ENCODE results near the gene TTC12. TPM values are rescaled to one million over a fixed set of nuclear protein-coding genes. Genes with fewer than 3 reads are reported as not detected.

TTC12 gene
- total and polyA plus RNA-seq, 2 of the 4 experiments (the other 2 are of a cell fraction), result 10.0 to 14.7 TPM

DNA sequence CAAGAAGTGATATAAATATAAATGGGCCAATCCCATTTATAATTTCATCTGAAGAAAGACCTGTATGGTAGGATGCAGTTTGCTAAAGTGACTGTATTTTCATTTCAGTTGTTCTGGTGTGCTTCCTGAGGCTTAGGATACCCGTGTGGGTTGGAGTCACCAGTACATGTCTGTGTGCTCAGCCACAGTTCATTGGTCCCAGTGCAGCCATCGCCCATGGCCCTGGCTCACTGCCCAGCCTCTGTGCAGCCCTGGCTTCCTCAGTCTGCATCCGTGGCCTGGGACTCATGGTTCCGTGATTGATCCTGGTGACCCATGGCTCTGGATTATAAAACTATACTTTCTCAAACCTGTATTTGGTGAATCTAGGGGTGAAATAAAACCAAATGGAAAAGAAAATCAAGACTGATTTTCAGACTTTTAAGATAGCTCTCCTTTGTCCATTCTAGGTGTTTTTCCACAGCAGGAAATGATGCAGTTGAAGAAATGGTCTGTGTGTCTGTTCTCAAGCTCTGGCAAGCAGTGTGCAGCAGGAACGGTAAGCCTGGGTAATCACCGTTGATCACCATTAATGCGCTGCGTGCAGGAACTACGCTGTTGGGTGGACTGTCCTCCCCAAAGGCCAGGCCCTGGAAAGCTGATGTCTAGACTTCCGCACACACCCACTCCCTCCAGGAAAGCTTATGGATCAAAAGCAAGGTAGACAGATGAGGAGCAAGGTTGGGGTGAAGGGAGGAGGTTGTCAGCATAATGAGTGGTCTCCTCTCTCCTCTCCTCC lies 27.2 kb downstream of the TTC12 start:
- no peak overlapping the region for H3K27ac ChIP-seq (ENCODE audit: insufficient read depth, low read length)
- H3K4ac ChIP-seq (ENCODE audit: low read depth, low read length), result no peak overlapping the region
- H3K9me1 ChIP-seq (ENCODE audit: insufficient read depth, low read length), result 0 out of 2 replicates have a peak, but pooled peaks cover 6% of the 10 kb centered on the region
- H3K23ac ChIP-seq (ENCODE audit: low read depth, low read length), result no peak overlapping the region
- dilution Hi-C loops (cut with HindIII; ENCODE audit: low sequenced_read_pairs, unreplicated experiment) (no loop called here), in situ Hi-C loops (cut with MboI; ENCODE audit: low sequenced_read_pairs) (no loop called here), intact Hi-C loops (cut with micrococcal nuclease) (loop anchor here (2.0 kb wide), 1 partner anchor 27 kb away; the partner anchor contains the start of gene TTC12)
- H2BK20ac ChIP-seq (ENCODE audit: low read depth, low read length), result no peak overlapping the region
- no peak overlapping the region for H2BK15ac ChIP-seq (ENCODE audit: low read depth, low read length)
- H2BK5ac ChIP-seq (ENCODE audit: low read depth, low read length, poor library complexity, severe bottlenecking), result no peak overlapping the region
- H4K8ac ChIP-seq (ENCODE audit: low read depth in 2 of 2, low read length in 2 of 2), result no peak overlapping the region
- no peak overlapping the region for H4K5ac ChIP-seq (ENCODE audit: low read depth, low read length)
- H2AK9ac ChIP-seq (replicated peaks; ENCODE audit: low read depth, low read length, poor library complexity), result no peak overlapping the region
- H3K9me3 ChIP-seq (ENCODE audit: control insufficient read depth, insufficient read depth, low read length), result no peaks in the 10 kb centered on the region
- BruUV-seq (replicated peaks), result no TSS peak
- no peak overlapping the region for H3K56ac ChIP-seq (ENCODE audit: extremely low read depth, insufficient read depth, low read length)
- no peak overlapping the region for H3K4me3 ChIP-seq (ENCODE audit: insufficient read depth, low read depth, low read length)
- no peak overlapping the region for H2AK5ac ChIP-seq (ENCODE audit: low read depth, low read length)
- DNase-seq, result no peak
- no peak overlapping the region for H2BK120ac ChIP-seq (ENCODE audit: low read depth, low read length)
- peaks cover 16% of the 10 kb centered on the region for H3K4me1 ChIP-seq (ENCODE audit: control insufficient read depth, insufficient read depth, low read length)
- H3K36me3 ChIP-seq (ENCODE audit: control insufficient read depth, insufficient read depth, low read length), result peaks cover 16% of the 10 kb centered on the region
- no peak overlapping the region for H4K91ac ChIP-seq (ENCODE audit: insufficient read depth, low read depth, low read length)
- no peak overlapping the region for H3K18ac ChIP-seq (ENCODE audit: low read depth, low read length)
- CTCF ChIA-PET, result no interaction called here
- no peaks in the 10 kb centered on the region for H4K20me1 ChIP-seq (ENCODE audit: insufficient read depth, low read length)
- no peak overlapping the region for H3K14ac ChIP-seq (replicated peaks; ENCODE audit: low read depth, low read length)
- H3K9ac ChIP-seq (ENCODE audit: low read depth, low read length), result no peak overlapping the region
- no peak overlapping the region for H2AFZ ChIP-seq (replicated peaks; ENCODE audit: low read length, poor library complexity)
- H3K4me2 ChIP-seq (ENCODE audit: low read depth, low read length), result no peak overlapping the region
- no peak for TF ChIP-seq MAFK (IDR thresholded peaks at IDR 0.05; ENCODE audit: low read depth, low read length)
- no peak for TF ChIP-seq SMC3 (IDR thresholded peaks at IDR 0.05; ENCODE audit: low read depth, low read length)
- TF ChIP-seq MAZ (IDR thresholded peaks at IDR 0.05; ENCODE audit: borderline replicate concordance, low read depth, low read length), result no peak
- TF ChIP-seq, protein P1, sequence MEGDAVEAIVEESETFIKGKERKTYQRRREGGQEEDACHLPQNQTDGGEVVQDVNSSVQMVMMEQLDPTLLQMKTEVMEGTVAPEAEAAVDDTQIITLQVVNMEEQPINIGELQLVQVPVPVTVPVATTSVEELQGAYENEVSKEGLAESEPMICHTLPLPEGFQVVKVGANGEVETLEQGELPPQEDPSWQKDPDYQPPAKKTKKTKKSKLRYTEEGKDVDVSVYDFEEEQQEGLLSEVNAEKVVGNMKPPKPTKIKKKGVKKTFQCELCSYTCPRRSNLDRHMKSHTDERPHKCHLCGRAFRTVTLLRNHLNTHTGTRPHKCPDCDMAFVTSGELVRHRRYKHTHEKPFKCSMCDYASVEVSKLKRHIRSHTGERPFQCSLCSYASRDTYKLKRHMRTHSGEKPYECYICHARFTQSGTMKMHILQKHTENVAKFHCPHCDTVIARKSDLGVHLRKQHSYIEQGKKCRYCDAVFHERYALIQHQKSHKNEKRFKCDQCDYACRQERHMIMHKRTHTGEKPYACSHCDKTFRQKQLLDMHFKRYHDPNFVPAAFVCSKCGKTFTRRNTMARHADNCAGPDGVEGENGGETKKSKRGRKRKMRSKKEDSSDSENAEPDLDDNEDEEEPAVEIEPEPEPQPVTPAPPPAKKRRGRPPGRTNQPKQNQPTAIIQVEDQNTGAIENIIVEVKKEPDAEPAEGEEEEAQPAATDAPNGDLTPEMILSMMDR (conservative IDR thresholded peaks at IDR 0.05; ENCODE audit: low read depth, low read length), result no peak
- TF ChIP-seq NFE2L2 (IDR thresholded peaks at IDR 0.05; ENCODE audit: low read depth, low read length), result no peak
- TF ChIP-seq RFX5 (IDR thresholded peaks at IDR 0.05; ENCODE audit: low read depth, low read length), result no peak
- TF ChIP-seq RAD21 (IDR thresholded peaks at IDR 0.05; ENCODE audit: low read length), result no peak
- no peak for TF ChIP-seq FOS (IDR thresholded peaks at IDR 0.05; ENCODE audit: low read depth, low read length)
- no peak for TF ChIP-seq POLR2A (IDR thresholded peaks at IDR 0.05; ENCODE audit: low read depth, low read length)
- TF ChIP-seq, protein P2, sequence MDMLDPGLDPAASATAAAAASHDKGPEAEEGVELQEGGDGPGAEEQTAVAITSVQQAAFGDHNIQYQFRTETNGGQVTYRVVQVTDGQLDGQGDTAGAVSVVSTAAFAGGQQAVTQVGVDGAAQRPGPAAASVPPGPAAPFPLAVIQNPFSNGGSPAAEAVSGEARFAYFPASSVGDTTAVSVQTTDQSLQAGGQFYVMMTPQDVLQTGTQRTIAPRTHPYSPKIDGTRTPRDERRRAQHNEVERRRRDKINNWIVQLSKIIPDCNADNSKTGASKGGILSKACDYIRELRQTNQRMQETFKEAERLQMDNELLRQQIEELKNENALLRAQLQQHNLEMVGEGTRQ (IDR thresholded peaks at IDR 0.05; ENCODE audit: low read depth, low read length), result no peak
- no peak for TF ChIP-seq CEBPB (IDR thresholded peaks at IDR 0.05; ENCODE audit: low read depth, low read length)
- no peak for TF ChIP-seq MXI1 (IDR thresholded peaks at IDR 0.05; ENCODE audit: borderline replicate concordance, low read depth, low read length)
- TF ChIP-seq BHLHE40 (IDR thresholded peaks at IDR 0.05; ENCODE audit: low read depth, low read length), result no peak
- TF ChIP-seq, protein P3, sequence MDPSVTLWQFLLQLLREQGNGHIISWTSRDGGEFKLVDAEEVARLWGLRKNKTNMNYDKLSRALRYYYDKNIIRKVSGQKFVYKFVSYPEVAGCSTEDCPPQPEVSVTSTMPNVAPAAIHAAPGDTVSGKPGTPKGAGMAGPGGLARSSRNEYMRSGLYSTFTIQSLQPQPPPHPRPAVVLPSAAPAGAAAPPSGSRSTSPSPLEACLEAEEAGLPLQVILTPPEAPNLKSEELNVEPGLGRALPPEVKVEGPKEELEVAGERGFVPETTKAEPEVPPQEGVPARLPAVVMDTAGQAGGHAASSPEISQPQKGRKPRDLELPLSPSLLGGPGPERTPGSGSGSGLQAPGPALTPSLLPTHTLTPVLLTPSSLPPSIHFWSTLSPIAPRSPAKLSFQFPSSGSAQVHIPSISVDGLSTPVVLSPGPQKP (IDR thresholded peaks at IDR 0.05; ENCODE audit: borderline replicate concordance, low read depth, low read length), result no peak
- no peak for TF ChIP-seq CHD1 (IDR thresholded peaks at IDR 0.05; ENCODE audit: low read depth, low read length)
- TF ChIP-seq RCOR1 (IDR thresholded peaks at IDR 0.05; ENCODE audit: insufficient replicate concordance, low read length), result no peak
- WGBS, 2 experiments (ENCODE audit: extremely low coverage in 2 of 2, insufficient read length in 1 of 2), result no CpG with 5 or more reads among the region's 10 CpGs
- no peaks in the 10 kb centered on the region for H3K79me1 ChIP-seq (ENCODE audit: low read depth in 1 of 2, low read length in 2 of 2)
- ATAC-seq (ENCODE audit: low read depth), result no peak
- no peaks in the 10 kb centered on the region for H3K27me3 ChIP-seq (ENCODE audit: control insufficient read depth, insufficient read depth, low read length)
- POLR2A ChIA-PET (ENCODE audit: unreplicated experiment), result no interaction called here

Measured in IMR-90 (cell line).